Endothelial cell (in vitro differentiated cells): ENCODE measurements around the gene KCNIP3. TPM values are rescaled to one million over a fixed set of nuclear protein-coding genes. Genes with fewer than 3 reads are reported as not detected.

Source experiments
- DNase-seq: peaks from one replicate; pipeline ENCODE4 v3.0.0; 2021; ENCODE audit warnings: low spot score
- H3K27ac Mint-ChIP-seq: one replicate; pipeline ENCODE4 v1.8.0; 2021; ENCODE audit warnings: mixed read lengths, inconsistent platforms; ENCODE audit not compliant: unreplicated experiment
- H3K27me3 Mint-ChIP-seq: one replicate; pipeline ENCODE4 v1.8.0; 2021; ENCODE audit warnings: mild to moderate bottlenecking, moderate library complexity, mixed read lengths, inconsistent platforms; ENCODE audit not compliant: unreplicated experiment
- H3K36me3 Mint-ChIP-seq: one replicate; pipeline ENCODE4 v1.8.0; 2021; ENCODE audit warnings: mild to moderate bottlenecking, low read depth, mixed read lengths, inconsistent platforms; ENCODE audit not compliant: unreplicated experiment
- H3K4me1 Mint-ChIP-seq: one replicate; pipeline ENCODE4 v1.8.0; 2021; ENCODE audit warnings: mild to moderate bottlenecking, mixed read lengths, inconsistent platforms; ENCODE audit not compliant: unreplicated experiment
- H3K4me3 Mint-ChIP-seq: one replicate; pipeline ENCODE4 v1.8.0; 2021; ENCODE audit warnings: mild to moderate bottlenecking, mixed read lengths, inconsistent platforms; ENCODE audit not compliant: unreplicated experiment
- H3K9me3 Mint-ChIP-seq: one replicate; pipeline ENCODE4 v1.8.0; 2021; ENCODE audit warnings: mixed read lengths, inconsistent platforms; ENCODE audit not compliant: unreplicated experiment
- total RNA-seq: library from RNA; stranded (reverse); fragmentation: NEBNext Ultra II Directional; extraction: Animal tissue kit (Norgen Biotek cat#: 25700); gene quantifications from one replicate; pipeline ENCODE4 v1.2.1, GENCODE V29; 2021; ENCODE audit not compliant: unreplicated experiment
- TF ChIP-seq, protein P1 (sequence below): fragments of 200-600 bp; sonication (generic); IDR thresholded peaks from one replicate; pipeline ENCODE4 v1.5.0; 2021; ENCODE audit warnings: antibody characterized with exemption; ENCODE audit not compliant: unreplicated experiment

Gene KCNIP3
- total RNA-seq, 1 donor from 2014 or later, result 0.26 TPM

DNA sequence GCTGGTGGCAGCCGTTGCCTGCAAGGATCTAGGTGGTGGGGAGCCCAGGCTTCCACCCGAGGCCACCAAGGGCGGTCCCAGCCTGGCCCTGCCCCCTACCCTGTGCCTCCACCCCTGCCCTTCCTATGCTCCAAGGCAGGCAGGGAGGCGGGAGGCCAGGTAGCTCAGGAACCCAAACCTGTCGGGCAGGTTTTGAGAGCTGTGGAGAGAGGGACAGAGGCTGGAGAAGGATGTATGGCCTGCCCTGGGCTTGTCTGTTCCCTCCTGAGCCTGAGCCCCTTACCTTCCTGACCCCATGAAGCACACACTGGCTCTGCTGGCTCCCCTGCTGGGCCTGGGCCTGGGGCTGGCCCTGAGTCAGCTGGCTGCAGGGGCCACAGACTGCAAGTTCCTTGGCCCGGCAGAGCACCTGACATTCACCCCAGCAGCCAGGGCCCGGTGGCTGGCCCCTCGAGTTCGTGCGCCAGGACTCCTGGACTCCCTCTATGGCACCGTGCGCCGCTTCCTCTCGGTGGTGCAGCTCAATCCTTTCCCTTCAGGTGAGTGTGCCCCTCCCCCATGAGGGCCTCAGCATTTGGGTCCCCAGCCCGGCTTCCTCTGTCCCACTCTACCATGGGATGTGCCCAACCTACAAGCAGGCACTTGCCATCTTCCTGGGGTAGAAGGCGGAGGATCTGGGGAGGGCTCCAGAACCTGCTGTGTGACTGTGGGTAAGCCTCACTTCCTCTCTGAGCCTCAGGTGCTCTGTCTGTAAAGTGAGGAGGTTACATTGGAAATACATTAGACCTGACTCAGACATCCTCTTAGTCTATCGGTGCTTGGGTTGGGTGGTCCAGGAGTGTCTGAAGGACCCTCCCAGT, 22.6 kb upstream of the KCNIP3 start, which contains the start of gene PROM2:
Gene PROM2 (plus strand): TSS at position 159 of the 860 bp plus-strand sequence. CDS start 137 bp downstream, at position 296.
- Mint-ChIP-seq H3K4me3 (no peak within 1 kb of the TSS), H3K27ac (no peak within 1 kb of the TSS), H3K9me3 (no peaks in the 10 kb centered on the region), H3K27me3 (peaks cover 11% of the 10 kb centered on the region), H3K36me3 (no peaks in the 10 kb centered on the region), H3K4me1 (peaks cover 2% of the 10 kb centered on the region)
- no peak for DNase-seq
- TF ChIP-seq, protein P1, sequence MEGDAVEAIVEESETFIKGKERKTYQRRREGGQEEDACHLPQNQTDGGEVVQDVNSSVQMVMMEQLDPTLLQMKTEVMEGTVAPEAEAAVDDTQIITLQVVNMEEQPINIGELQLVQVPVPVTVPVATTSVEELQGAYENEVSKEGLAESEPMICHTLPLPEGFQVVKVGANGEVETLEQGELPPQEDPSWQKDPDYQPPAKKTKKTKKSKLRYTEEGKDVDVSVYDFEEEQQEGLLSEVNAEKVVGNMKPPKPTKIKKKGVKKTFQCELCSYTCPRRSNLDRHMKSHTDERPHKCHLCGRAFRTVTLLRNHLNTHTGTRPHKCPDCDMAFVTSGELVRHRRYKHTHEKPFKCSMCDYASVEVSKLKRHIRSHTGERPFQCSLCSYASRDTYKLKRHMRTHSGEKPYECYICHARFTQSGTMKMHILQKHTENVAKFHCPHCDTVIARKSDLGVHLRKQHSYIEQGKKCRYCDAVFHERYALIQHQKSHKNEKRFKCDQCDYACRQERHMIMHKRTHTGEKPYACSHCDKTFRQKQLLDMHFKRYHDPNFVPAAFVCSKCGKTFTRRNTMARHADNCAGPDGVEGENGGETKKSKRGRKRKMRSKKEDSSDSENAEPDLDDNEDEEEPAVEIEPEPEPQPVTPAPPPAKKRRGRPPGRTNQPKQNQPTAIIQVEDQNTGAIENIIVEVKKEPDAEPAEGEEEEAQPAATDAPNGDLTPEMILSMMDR, result no peak

- Mint-ChIP-seq H3K27me3 (peaks cover 11% of the 10 kb centered on the region), H3K4me3 (no peak overlapping the region), H3K27ac (no peak overlapping the region), H3K4me1 (peaks cover 2% of the 10 kb centered on the region), H3K9me3 (no peaks in the 10 kb centered on the region), H3K36me3 (no peaks in the 10 kb centered on the region)
- DNase-seq, result no peak
- TF ChIP-seq, protein P1, result no peak
Observed at GRCh38 chr2:95275151-95275515, 22.0 kb upstream of the KCNIP3 start.

- Mint-ChIP-seq H3K4me3 (no peak overlapping the region), H3K4me1 (peaks cover 2% of the 10 kb centered on the region), H3K27me3 (peaks cover 11% of the 10 kb centered on the region), H3K9me3 (no peaks in the 10 kb centered on the region), H3K36me3 (no peaks in the 10 kb centered on the region), H3K27ac (no peak overlapping the region)
- no peak for DNase-seq
- TF ChIP-seq, protein P1, result no peak
Observed at GRCh38 chr2:95275601-95276243, 21.4 kb upstream of the KCNIP3 start.

- Mint-ChIP-seq H3K27me3 (peaks cover 11% of the 10 kb centered on the region), H3K4me1 (peaks cover 2% of the 10 kb centered on the region), H3K27ac (no peak overlapping the region), H3K4me3 (no peak overlapping the region), H3K9me3 (no peaks in the 10 kb centered on the region), H3K36me3 (no peaks in the 10 kb centered on the region)
- DNase-seq, result no peak
- TF ChIP-seq, protein P1, result no peak
Observed at GRCh38 chr2:95276244-95276887, 20.8 kb upstream of the KCNIP3 start.
